Activated CD4-positive, alpha-beta T cell treated with anti-CD3 and anti-CD28 coated beads, Interleukin-2, amount 10 ng/mL, durations not matched to agents 24 days and 14 days (primary cell): ENCODE measurements around the gene TK2. TPM values are rescaled to one million over a fixed set of nuclear protein-coding genes. Genes with fewer than 3 reads are reported as not detected.
A peak's percentile ranks its signal among the peaks of the same experiment; 100 is the strongest.
"Not testable (repeated sequence)": the region's sequence is repeated elsewhere in the genome, so short reads cannot be mapped to it uniquely, and the experiment has no call there.

ENCODE experiments used
- DNase-seq: peaks from one replicate; pipeline ENCODE4 v3.0.0; 2022
- H3K27ac Mint-ChIP-seq: one replicate; pipeline ENCODE4 v1.8.0; 2022; ENCODE audit warnings: mild to moderate bottlenecking, mixed read lengths
- H3K27me3 Mint-ChIP-seq: one replicate; pipeline ENCODE4 v1.8.0; 2022; ENCODE audit warnings: mixed read lengths
- H3K36me3 Mint-ChIP-seq: one replicate; pipeline ENCODE4 v1.8.0; 2022; ENCODE audit warnings: low read depth, mild to moderate bottlenecking, mixed read lengths
- H3K4me1 Mint-ChIP-seq: one replicate; pipeline ENCODE4 v1.8.0; 2021; ENCODE audit warnings: mixed read lengths
- H3K4me3 Mint-ChIP-seq: one replicate; pipeline ENCODE4 v1.8.0; 2022; ENCODE audit warnings: mild to moderate bottlenecking, moderate library complexity, mixed read lengths
- H3K9me3 Mint-ChIP-seq: one replicate; pipeline ENCODE4 v1.8.0; 2021; ENCODE audit warnings: mixed read lengths
- intact Hi-C: fragments of 100-400 bp; cut with micrococcal nuclease; formaldehyde crosslinking; loops from one replicate; pipeline ENCODE4 v1.15.1; 2023
- total RNA-seq: library from RNA; stranded (reverse); gene quantifications from 2 replicates; pipeline ENCODE4 v1.2.3, GENCODE V29; 2022

Gene TK2
- total RNA-seq, 1 donor from 2014 or later = 5.8 TPM

- Mint-ChIP-seq H3K4me1 (peaks cover 58% of the 10 kb centered on the region), H3K4me3 (peak overlapping the region; percentile 89), H3K9me3 (no peaks in the 10 kb centered on the region), H3K36me3 (peaks cover 10% of the 10 kb centered on the region), H3K27ac (peak overlapping the region; percentile 99), H3K27me3 (no peaks in the 10 kb centered on the region)
- peak; percentile 78 for DNase-seq
- intact Hi-C loops = loop anchor here (1.0 to 2.0 kb wide), 2 partner anchors 110 to 357 kb away; no protein-coding TSS in a partner anchor
Observed at GRCh38 chr16:66515596-66516508, 34.1 kb downstream of the TK2 start.

DNA sequence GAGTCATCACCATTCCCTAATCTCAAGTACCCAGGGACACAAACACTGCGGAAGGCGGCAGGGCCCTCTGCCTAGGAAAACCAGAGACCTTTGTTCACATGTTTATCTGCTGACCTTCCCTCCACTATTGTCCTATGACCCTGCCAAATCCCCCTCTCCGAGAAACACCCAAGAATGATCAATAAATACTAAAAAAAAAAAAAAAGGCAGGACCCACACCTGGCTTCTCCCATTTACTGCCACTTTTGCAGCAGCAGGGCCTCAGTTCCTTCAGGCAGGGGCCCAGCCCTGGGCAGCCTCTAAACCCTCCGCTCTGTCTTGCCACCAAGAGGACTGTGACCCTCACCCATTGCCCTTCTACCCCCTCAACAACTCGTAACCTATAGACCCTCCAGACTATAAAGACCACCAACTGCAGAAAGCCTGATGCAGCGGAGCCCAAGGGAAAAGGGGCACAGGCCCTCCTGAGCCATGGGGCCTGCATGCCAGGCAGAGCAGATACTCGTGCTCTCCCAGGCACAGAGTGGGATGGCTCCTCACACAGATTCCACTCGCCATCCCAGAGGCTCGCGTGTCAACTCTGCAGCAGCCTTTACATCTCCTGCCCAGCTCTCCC lies 34.8 kb downstream of the TK2 start:
- H3K27me3 Mint-ChIP-seq, H3K9me3 Mint-ChIP-seq, intact Hi-C loops, DNase-seq, H3K4me3 Mint-ChIP-seq: not testable (repeated sequence)
- H3K27ac Mint-ChIP-seq = peak overlapping the region; percentile 99
- peaks cover 11% of the 10 kb centered on the region for H3K36me3 Mint-ChIP-seq
- peaks cover 50% of the 10 kb centered on the region for H3K4me1 Mint-ChIP-seq

- H3K27ac Mint-ChIP-seq, DNase-seq, H3K27me3 Mint-ChIP-seq, intact Hi-C loops, H3K9me3 Mint-ChIP-seq, H3K36me3 Mint-ChIP-seq, H3K4me3 Mint-ChIP-seq: not testable (repeated sequence)
- H3K4me1 Mint-ChIP-seq = peaks cover 43% of the 10 kb centered on the region
Observed at GRCh38 chr16:66514391-66514790, 35.5 kb downstream of the TK2 start.

GRCh38 chr16:66513111-66513723 lies 36.7 kb downstream of the TK2 start:
- peaks cover 7% of the 10 kb centered on the region for H3K36me3 Mint-ChIP-seq
- no peaks in the 10 kb centered on the region for H3K27me3 Mint-ChIP-seq
- intact Hi-C loops = no loop called here
- H3K27ac Mint-ChIP-seq = no peak overlapping the region
- H3K4me1 Mint-ChIP-seq = peaks cover 43% of the 10 kb centered on the region
- H3K9me3 Mint-ChIP-seq = no peaks in the 10 kb centered on the region
- no peak for DNase-seq
- no peak overlapping the region for H3K4me3 Mint-ChIP-seq

DNA sequence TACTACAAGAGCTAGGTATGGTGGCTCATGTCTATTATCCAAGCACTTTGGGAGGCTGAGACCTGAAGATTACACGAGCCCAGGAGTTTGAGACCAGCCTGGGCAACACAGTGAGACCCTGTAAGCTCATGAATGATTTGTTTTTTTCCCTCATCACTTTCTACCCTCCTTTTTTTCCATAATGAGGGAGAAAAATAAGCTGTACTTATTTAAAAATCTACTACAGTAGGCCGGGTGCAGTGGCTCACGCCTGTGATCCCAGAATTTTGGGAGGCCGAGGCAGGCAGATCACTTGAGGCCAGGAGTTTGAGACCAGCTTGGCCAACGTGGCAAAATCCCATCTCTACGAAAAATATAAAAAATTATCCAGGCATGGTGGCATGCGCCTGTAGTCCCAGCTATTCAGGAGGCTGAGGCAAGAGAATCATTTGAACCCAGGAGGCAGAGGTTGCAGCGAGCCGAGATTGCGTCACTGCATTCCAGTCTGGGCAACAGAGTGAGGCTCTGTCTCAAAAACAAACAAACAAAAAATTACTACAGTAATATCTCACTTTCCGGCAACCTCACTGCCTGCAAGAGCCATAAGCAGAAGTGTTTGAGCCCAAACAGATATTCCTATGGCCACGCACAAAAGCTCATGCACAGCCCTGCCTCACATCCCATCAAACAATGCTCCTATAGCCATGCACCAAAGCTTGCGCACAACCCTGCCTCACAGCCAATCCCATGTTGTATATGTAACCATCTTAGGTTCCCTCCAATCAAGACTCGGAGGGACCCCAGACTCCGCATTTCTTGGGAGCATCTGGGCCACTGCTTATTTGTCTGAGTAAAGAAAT lies 37.4 kb downstream of the TK2 start:
- H3K4me1 Mint-ChIP-seq = peaks cover 36% of the 10 kb centered on the region
- DNase-seq = no peak
- no peak overlapping the region for H3K27ac Mint-ChIP-seq
- no peaks in the 10 kb centered on the region for H3K27me3 Mint-ChIP-seq
- H3K4me3 Mint-ChIP-seq = no peak overlapping the region
- intact Hi-C loops = no loop called here
- H3K36me3 Mint-ChIP-seq = peaks cover 7% of the 10 kb centered on the region
- H3K9me3 Mint-ChIP-seq = no peaks in the 10 kb centered on the region

DNA sequence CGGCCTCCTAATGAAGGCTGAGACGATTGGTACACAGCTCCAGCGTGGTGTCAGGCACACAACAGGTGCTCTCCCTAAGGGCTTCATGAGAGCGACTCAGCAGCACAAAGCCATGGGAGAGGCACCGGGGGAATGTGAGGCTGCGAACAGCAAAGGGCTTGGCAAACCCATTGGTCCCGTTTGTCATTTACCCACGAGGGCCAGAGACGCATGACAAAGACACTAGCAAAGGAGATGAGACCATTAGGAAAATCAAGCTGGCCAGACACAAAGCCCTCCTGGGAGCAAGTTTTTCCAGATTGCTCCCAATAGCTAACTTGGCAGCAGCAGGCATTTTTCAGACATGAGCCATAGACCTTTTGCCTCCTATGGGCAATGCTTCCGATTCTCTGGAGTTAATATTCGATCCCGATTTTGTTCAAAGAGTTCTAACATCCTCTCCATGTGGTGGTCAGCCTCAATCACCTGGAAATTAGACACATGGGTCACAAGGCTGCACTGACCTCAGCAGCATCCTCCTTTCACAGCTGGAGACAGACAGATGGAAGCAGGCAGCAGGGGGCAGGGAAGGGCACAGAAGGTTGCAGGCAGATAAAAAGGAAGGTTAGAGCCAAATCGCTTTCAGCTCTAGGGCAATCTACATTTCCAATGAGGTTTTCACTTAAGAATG lies 38.2 kb downstream of the TK2 start:
- Mint-ChIP-seq H3K4me1 (peaks cover 29% of the 10 kb centered on the region), H3K27ac (no peak overlapping the region), H3K9me3 (no peaks in the 10 kb centered on the region), H3K27me3 (no peaks in the 10 kb centered on the region), H3K4me3 (no peak overlapping the region), H3K36me3 (peaks cover 4% of the 10 kb centered on the region)
- DNase-seq = peak; percentile 69
- intact Hi-C loops = no loop called here

DNA sequence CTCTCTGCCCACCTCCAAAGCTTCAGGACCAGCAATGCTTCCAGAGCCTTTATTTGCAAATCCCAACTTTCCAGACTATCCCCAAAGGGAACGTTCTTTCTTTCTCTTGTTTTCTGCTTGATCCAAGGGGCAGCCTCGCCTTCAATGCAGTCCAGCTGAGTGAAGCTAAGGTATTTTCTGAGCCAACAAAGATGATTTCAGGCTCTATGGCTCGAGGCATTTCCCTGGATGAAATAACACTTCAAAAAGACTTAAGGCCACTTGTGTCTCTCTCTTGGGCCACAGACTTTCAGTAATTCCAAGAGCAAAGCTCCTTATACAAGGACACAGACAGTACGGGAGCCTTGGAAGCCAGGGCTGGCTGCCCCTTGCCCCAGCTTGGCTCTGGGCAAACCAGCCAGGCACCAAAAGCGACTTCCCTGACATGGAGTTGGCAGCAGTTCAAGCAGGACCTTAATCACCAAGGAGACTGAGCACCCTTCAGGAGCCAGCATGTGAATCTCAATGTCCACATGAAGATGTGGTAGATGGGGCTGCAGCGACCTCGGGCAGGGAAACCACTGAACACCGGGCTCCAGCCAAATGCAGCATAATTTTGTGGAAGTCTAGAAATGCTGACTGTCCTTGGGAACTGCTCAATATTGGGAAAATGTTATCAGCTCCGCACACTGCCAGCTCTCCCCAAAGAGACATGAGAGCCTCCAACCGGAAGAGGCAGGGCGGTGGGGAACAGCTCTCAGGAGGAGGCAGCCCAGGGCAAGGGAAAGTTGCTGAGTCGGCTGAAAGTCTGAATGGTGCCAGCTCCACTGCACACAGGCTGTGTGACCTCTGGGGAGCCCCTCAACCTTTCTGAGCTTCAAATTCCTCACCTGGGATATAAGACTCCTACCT lies 39.0 kb downstream of the TK2 start:
- Mint-ChIP-seq H3K4me3 (no peak overlapping the region), H3K27me3 (no peaks in the 10 kb centered on the region), H3K27ac (no peak overlapping the region), H3K36me3 (peaks cover 4% of the 10 kb centered on the region), H3K4me1 (peaks cover 21% of the 10 kb centered on the region), H3K9me3 (no peaks in the 10 kb centered on the region)
- intact Hi-C loops = no loop called here
- DNase-seq = no peak

- Mint-ChIP-seq H3K27ac (no peak overlapping the region), H3K4me1 (peaks cover 14% of the 10 kb centered on the region), H3K9me3 (no peaks in the 10 kb centered on the region), H3K27me3 (no peaks in the 10 kb centered on the region), H3K36me3 (peaks cover 4% of the 10 kb centered on the region), H3K4me3 (no peak overlapping the region)
- DNase-seq = no peak
- intact Hi-C loops = no loop called here
Observed at GRCh38 chr16:66510298-66510697, 39.6 kb downstream of the TK2 start.

- Mint-ChIP-seq H3K27ac (no peak overlapping the region), H3K4me3 (no peak overlapping the region), H3K4me1 (peaks cover 10% of the 10 kb centered on the region), H3K36me3 (peaks cover 2% of the 10 kb centered on the region), H3K9me3 (no peaks in the 10 kb centered on the region), H3K27me3 (no peaks in the 10 kb centered on the region)
- intact Hi-C loops = no loop called here
- no peak for DNase-seq
Observed at GRCh38 chr16:66509576-66509975, 40.3 kb downstream of the TK2 start.

GRCh38 chr16:66508914-66509496 lies 40.9 kb downstream of the TK2 start:
- Mint-ChIP-seq H3K4me1 (peaks cover 11% of the 10 kb centered on the region), H3K27ac (no peak overlapping the region), H3K4me3 (no peak overlapping the region), H3K9me3 (no peaks in the 10 kb centered on the region), H3K27me3 (no peaks in the 10 kb centered on the region), H3K36me3 (peaks cover 2% of the 10 kb centered on the region)
- intact Hi-C loops = no loop called here
- DNase-seq = no peak

- intact Hi-C loops = no loop called here
- H3K9me3 Mint-ChIP-seq = no peaks in the 10 kb centered on the region
- H3K4me1 Mint-ChIP-seq = peaks cover 12% of the 10 kb centered on the region
- no peak for DNase-seq
- H3K27me3 Mint-ChIP-seq = no peaks in the 10 kb centered on the region
- no peak overlapping the region for H3K27ac Mint-ChIP-seq
- no peak overlapping the region for H3K4me3 Mint-ChIP-seq
- H3K36me3 Mint-ChIP-seq = peaks cover 2% of the 10 kb centered on the region
Observed at GRCh38 chr16:66508248-66508913, 41.5 kb downstream of the TK2 start.
